Hepatocyte (in vitro differentiated cells): ENCODE measurements around the gene KXD1. TPM values are rescaled to one million over a fixed set of nuclear protein-coding genes. Genes with fewer than 3 reads are reported as not detected.

Experiments
- DNase-seq: peaks from one replicate; pipeline ENCODE4 v3.0.0-alpha.2; 2016; ENCODE audit warnings: low spot score
- H2AFZ ChIP-seq: fragments of 200-600 bp; sonication (generic); 2 replicates; pipeline ENCODE4 v1.6.0; 2016; ENCODE audit warnings: antibody characterized with exemption, mild to moderate bottlenecking
- H3K27ac ChIP-seq: fragments of 200-600 bp; sonication (generic); 2 replicates; pipeline ENCODE4 v1.5.1; 2016; ENCODE audit warnings: mild to moderate bottlenecking
- H3K27me3 ChIP-seq: fragments of 200-600 bp; sonication (generic); 2 replicates; pipeline ENCODE4 v1.6.1; 2016
- H3K36me3 ChIP-seq: fragments of 200-600 bp; sonication (generic); replicated peaks from 2 replicates; pipeline ENCODE4 v1.5.1; 2016; ENCODE audit warnings: low read depth; ENCODE audit not compliant: insufficient read depth
- H3K4me1 ChIP-seq: fragments of 200-600 bp; sonication (generic); 2 replicates; pipeline ENCODE4 v1.5.1; 2016; ENCODE audit warnings: mild to moderate bottlenecking, moderate library complexity; ENCODE audit not compliant: insufficient read depth
- H3K4me2 ChIP-seq: fragments of 200-600 bp; sonication (generic); 2 replicates; pipeline ENCODE4 v1.6.0; 2016
- H3K4me3 ChIP-seq: fragments of 200-600 bp; sonication (generic); 2 replicates; pipeline ENCODE4 v1.5.1; 2016; ENCODE audit warnings: mild to moderate bottlenecking
- H3K79me2 ChIP-seq: fragments of 200-600 bp; sonication (generic); 2 replicates; pipeline ENCODE4 v1.6.0; 2017; ENCODE audit warnings: mild to moderate bottlenecking
- H3K9me2 ChIP-seq: fragments of 200-600 bp; sonication (generic); replicated peaks from 2 replicates; pipeline ENCODE4 v1.6.0; 2017; ENCODE audit warnings: mild to moderate bottlenecking; ENCODE audit not compliant: insufficient read depth
- H3K9me3 ChIP-seq: fragments of 200-600 bp; sonication (generic); 2 replicates; pipeline ENCODE4 v1.5.1; 2016; ENCODE audit warnings: low read depth, mild to moderate bottlenecking
- H4K20me1 ChIP-seq: fragments of 200-600 bp; sonication (generic); 2 replicates; pipeline ENCODE4 v1.6.0; 2016; ENCODE audit warnings: mild to moderate bottlenecking; ENCODE audit not compliant: insufficient read depth, poor library complexity, severe bottlenecking
- CTCF ChIP-seq: fragments of 200-600 bp; sonication (generic); IDR thresholded peaks from 2 replicates; pipeline ENCODE4 v1.5.1; 2016; ENCODE audit warnings: antibody characterized with exemption, mild to moderate bottlenecking; ENCODE audit not compliant: poor library complexity
- EZH2 ChIP-seq: fragments of 200-600 bp; sonication (generic); IDR thresholded peaks from 2 replicates; pipeline ENCODE4 v1.6.1; 2016; ENCODE audit warnings: antibody characterized with exemption, mild to moderate bottlenecking, borderline replicate concordance
- EZH2phosphoT487 ChIP-seq: fragments of 200-600 bp; sonication (generic); IDR thresholded peaks from one replicate; pipeline ENCODE4 v1.6.1; 2018; ENCODE audit warnings: antibody characterized with exemption, mild to moderate bottlenecking, low read depth, moderate library complexity; ENCODE audit not compliant: unreplicated experiment, severe bottlenecking
- WGBS: methylation state at CpG from one replicate; pipeline ENCODE4 v1.1.6; 2016; ENCODE audit warnings: low lambda C conversion rate; ENCODE audit errors: missing lambda C conversion rate; 5-methylcytosine and 5-hydroxymethylcytosine counted together
- polyA plus RNA-seq: library from polyadenylated mRNA; unstranded; fragments of >200 nt; fragmentation: Nextera tagmentation; extraction: Ambion mirVana; gene quantifications from 2 replicates; pipeline ENCODE4 v1.2.1, GENCODE V29; 2016
- total RNA-seq: library from RNA; depleted of rRNA; stranded (reverse); fragments of >200 nt; gene quantifications from 2 replicates; pipeline ENCODE4 v1.2.3, GENCODE V29; 2014

KXD1 gene
- total and polyA plus RNA-seq, 2 experiments from 2014 or later, result 76.3 to 89.2 TPM

- H4K20me1 ChIP-seq, result no peaks in the 10 kb centered on the region
- TF ChIP-seq CTCF (no peak), EZH2phosphoT487 (no peak), EZH2 (peak; percentile 75)
- no peak for DNase-seq
- H3K27ac ChIP-seq, result no peak within 1 kb of the TSS
- H3K4me2 ChIP-seq, result peak within 1 kb of the TSS; percentile 92
- peaks cover 26% of the 10 kb centered on the region for H3K4me1 ChIP-seq
- under 1% methylated on average over 46 of the region's 70 CpGs for WGBS
- no peaks in the 10 kb centered on the region for H3K79me2 ChIP-seq
- H3K36me3 ChIP-seq, result no peaks in the 10 kb centered on the region
- no peaks in the 10 kb centered on the region for H3K9me2 ChIP-seq
- H3K27me3 ChIP-seq, result peaks cover 80% of the 10 kb centered on the region
- H3K4me3 ChIP-seq, result peak within 1 kb of the TSS; percentile 45
- peak within 1 kb of the TSS; percentile 60 for H2AFZ ChIP-seq
- no peaks in the 10 kb centered on the region for H3K9me3 ChIP-seq
These were observed 55.3 kb downstream of the KXD1 start, which contains the start of gene TMEM59L for GRCh38 chr19:18612772-18613588. TSS of gene TMEM59L (plus strand) at chr19:18612870. CDS start at chr19:18612959, 89 bp downstream.

- WGBS, result 36% methylated on average over 17 of the region's 23 CpGs
- no peak for DNase-seq
- TF ChIP-seq EZH2 (no peak), CTCF (no peak), EZH2phosphoT487 (no peak)
- Histone ChIP-seq H3K4me3 (no peak overlapping the region), H3K4me2 (peak overlapping the region; percentile 92), H3K9me2 (no peaks in the 10 kb centered on the region), H2AFZ (no peak overlapping the region), H4K20me1 (no peaks in the 10 kb centered on the region), H3K4me1 (peaks cover 26% of the 10 kb centered on the region), H3K9me3 (no peaks in the 10 kb centered on the region), H3K79me2 (no peaks in the 10 kb centered on the region), H3K36me3 (no peaks in the 10 kb centered on the region), H3K27me3 (peaks cover 72% of the 10 kb centered on the region), H3K27ac (no peak overlapping the region)
These were observed 56.0 kb downstream of the KXD1 start for GRCh38 chr19:18613589-18614234.

- Histone ChIP-seq H3K9me2 (no peaks in the 10 kb centered on the region), H3K27ac (no peak overlapping the region), H3K36me3 (no peaks in the 10 kb centered on the region), H2AFZ (no peak overlapping the region), H3K4me2 (no peak overlapping the region), H3K79me2 (no peaks in the 10 kb centered on the region), H3K4me3 (no peak overlapping the region), H4K20me1 (no peaks in the 10 kb centered on the region), H3K9me3 (no peaks in the 10 kb centered on the region), H3K27me3 (peaks cover 49% of the 10 kb centered on the region), H3K4me1 (peaks cover 20% of the 10 kb centered on the region)
- no peak for TF ChIP-seq CTCF
- no peak for TF ChIP-seq EZH2phosphoT487
- TF ChIP-seq EZH2, result no peak
- WGBS, result 95% methylated on average over 3 of the region's 3 CpGs
- no peak for DNase-seq
These were observed 58.4 kb downstream of the KXD1 start for GRCh38 chr19:18616023-18616422.
